Measurements from ENCODE around the gene NLGN1. TPM values are rescaled to one million over a fixed set of nuclear protein-coding genes. Genes with fewer than 3 reads are reported as not detected.

The NLGN1 gene
- total and polyA plus RNA-seq, 2 of the 8 experiments (the other 6 are each of a cell fraction or from before 2014, with no cell fraction given) = 7.8 to 14.8 TPM

- H3K23me2 ChIP-seq (ENCODE audit: low read depth, low read length) = peaks cover 8% of the 10 kb centered on the region
- no peak overlapping the region for H3K14ac ChIP-seq (ENCODE audit: insufficient read length)
- H3K23ac ChIP-seq (ENCODE audit: insufficient read length) = no peak overlapping the region
- H3K9ac ChIP-seq (replicated peaks in 1 of 4; ENCODE audit: extremely low read depth in 1 of 4, low read depth in 3 of 4, low read length in 3 of 4) = peak overlapping the region in 3 of 4 experiments; percentile 31 to 67 (median 39); a peak in 5 of 7 replicates
- no peak overlapping the region for H4K5ac ChIP-seq (ENCODE audit: insufficient read length, low read depth, low read length)
- peak in 1 of 2 experiments; percentile 5 for DNase-seq (ENCODE audit: low read depth in 1 of 2, low spot score in 2 of 2)
- H3K79me2 ChIP-seq (ENCODE audit: control insufficient read depth in 1 of 2, insufficient read depth in 2 of 2, low read length in 2 of 2) = peaks cover 0 to 8% of the 10 kb centered on the region in 2 experiments; a peak in 2 of 4 replicates
- H3K4me3 ChIP-seq (ENCODE audit: extremely low read depth in 1 of 4, insufficient read depth in 2 of 4, low read depth in 3 of 4, low read length in 4 of 4) = peak overlapping the region; percentile 84 to 88 (median 85)
- H2BK5ac ChIP-seq (ENCODE audit: low read depth, low read length) = no peak overlapping the region
- no peak overlapping the region for H2BK15ac ChIP-seq (ENCODE audit: low read length)
- ChIA-PET POLR2A (ENCODE audit: partially characterized antibody) (interaction anchor here (0.5 to 1.3 kb wide), 4 partner anchors 13 to 306 kb away, joined by 3 to 5 read pairs (median 3); no protein-coding TSS in a partner anchor), CTCF (ENCODE audit: partially characterized antibody) (interaction anchor here (0.8 to 1.3 kb wide), 3 partner anchors 9 to 21 kb away, joined by 3 to 5 read pairs (median 3); no protein-coding TSS in a partner anchor)
- H3K27ac ChIP-seq (ENCODE audit: low read depth, low read length) = no peak overlapping the region
- no peaks in the 10 kb centered on the region for H3K36me3 ChIP-seq (ENCODE audit: control insufficient read depth in 2 of 4, insufficient read depth in 4 of 4, low read length in 3 of 4)
- peaks cover 0 to 9% (median 4%) of the 10 kb centered on the region in 4 experiments; a peak in 3 of 7 replicates for H3K27me3 ChIP-seq (replicated peaks in 1 of 4; ENCODE audit: control insufficient read depth in 3 of 4, extremely low read depth in 1 of 4, insufficient read depth in 3 of 4, low read length in 3 of 4)
- H2BK20ac ChIP-seq (ENCODE audit: low read length) = no peak overlapping the region
- no peak overlapping the region for H4K91ac ChIP-seq (replicated peaks; ENCODE audit: insufficient read length, low read length)
- H2AK5ac ChIP-seq (ENCODE audit: low read depth, low read length) = no peak overlapping the region
- no peak overlapping the region for H2BK120ac ChIP-seq (replicated peaks; ENCODE audit: low read depth, low read length)
- H3K79me1 ChIP-seq (ENCODE audit: low read depth, low read length) = no peaks in the 10 kb centered on the region
- no peaks in the 10 kb centered on the region for H3K9me3 ChIP-seq (ENCODE audit: insufficient read depth in 2 of 2, low read depth in 1 of 2, low read length in 1 of 2)
- H3K4me1 ChIP-seq (replicated peaks in 1 of 4; ENCODE audit: control insufficient read depth in 3 of 4, insufficient read depth in 4 of 4, low read length in 3 of 4) = peaks cover 0 to 6% (median 0%) of the 10 kb centered on the region in 4 experiments; a peak in 3 of 7 replicates
- H3K4ac ChIP-seq (replicated peaks; ENCODE audit: insufficient read length, low read depth, low read length) = no peak overlapping the region
- peak overlapping the region; percentile 68; the same call in 1 of the 2 replicates for H3K18ac ChIP-seq (ENCODE audit: extremely low read depth, low read length)
- no peak overlapping the region for H4K8ac ChIP-seq (ENCODE audit: extremely low read depth, insufficient read depth, low read length)
- H2BK12ac ChIP-seq (ENCODE audit: low read depth, low read length) = no peak overlapping the region
- H3K4me2 ChIP-seq (ENCODE audit: insufficient read depth in 1 of 2, low read depth in 2 of 2, low read length in 2 of 2) = peak overlapping the region; percentile 86 to 89
- 4% methylated on average over 15 of the region's 15 CpGs; no CpG with 5 or more reads in 1 of the 2 experiments for WGBS, 2 experiments (ENCODE audit: extremely low coverage in 1 of 2, insufficient coverage in 1 of 2, insufficient read length in 1 of 2, insufficient replicate concordance in 2 of 2, low coverage in 1 of 2, low lambda C conversion rate in 2 of 2, missing lambda C conversion rate in 1 of 2)
- peak overlapping the region; percentile 87 for H2AFZ ChIP-seq (ENCODE audit: low read length)
- H3K56ac ChIP-seq (replicated peaks; ENCODE audit: insufficient read length, low read depth, low read length) = peak overlapping the region; percentile 35
- no peaks in the 10 kb centered on the region for H4K20me1 ChIP-seq (replicated peaks in 1 of 2; ENCODE audit: control insufficient read depth in 1 of 2, insufficient read depth in 2 of 2, low read length in 2 of 2)
- no peak for TF ChIP-seq USF2 (IDR thresholded peaks at IDR 0.05; ENCODE audit: low read length)
- TF ChIP-seq TBP (IDR thresholded peaks at IDR 0.05; ENCODE audit: low read depth, low read length) = peak; percentile 8; the same call in 1 of the 2 replicates
- no peak for TF ChIP-seq CBX5 (IDR thresholded peaks at IDR 0.05; ENCODE audit: low read depth, low read length)
- no peak for TF ChIP-seq FOSL1 (IDR thresholded peaks at IDR 0.05; ENCODE audit: insufficient read depth, low read depth, low read length)
- 0 out of 4 replicates have a peak, but pooled peaks of 1 of the 2 experiments have one; percentile 22 for TF ChIP-seq SIN3A (conservative IDR thresholded peaks at IDR 0.05 in 1 of 2, IDR thresholded peaks at IDR 0.05 in 1 of 2; ENCODE audit: low read depth in 1 of 2, low read length in 2 of 2)
- TF ChIP-seq CEBPB (IDR thresholded peaks at IDR 0.05; ENCODE audit: low read depth, low read length) = peak; percentile 93
- no peak for TF ChIP-seq YY1 (IDR thresholded peaks at IDR 0.05; ENCODE audit: low read depth, low read length)
- no peak for TF ChIP-seq RBBP5 (IDR thresholded peaks at IDR 0.05; ENCODE audit: borderline replicate concordance, low read depth, low read length)
- TF ChIP-seq ATF3 (IDR thresholded peaks at IDR 0.05; ENCODE audit: insufficient read depth, low read depth, low read length) = no peak
- no peak for TF ChIP-seq BRCA1 (IDR thresholded peaks at IDR 0.05; ENCODE audit: low read depth, low read length)
- TF ChIP-seq KDM4A (IDR thresholded peaks at IDR 0.05; ENCODE audit: low read depth, low read length, severe bottlenecking) = no peak
- FAIRE-seq = no peak
Measured at GRCh38 chr3:173398111-173398479, 551 bp downstream of the NLGN1 start.
